HepG2 (cell line): ENCODE measurements around the gene PEAK3. TPM values are rescaled to one million over a fixed set of nuclear protein-coding genes. Genes with fewer than 3 reads are reported as not detected.

Experiments
- ATAC-seq: fragments of 200-7000 bp; cut with Tn5 transposase; 3 replicates; pipeline ENCODE4 v1.9.1; 2020; ENCODE audit warnings: mild to moderate bottlenecking, moderate library complexity
- BruUV-seq: library from RNA; stranded (reverse); fragments of 400-500 nt; replicated peaks from 2 replicates; lab custom pipeline; 2021; lab: Mats Ljungman, UMichigan
- CTCF ChIA-PET: fragments of 300-600 bp; formaldehyde crosslinking; extraction: SDS; loops from one replicate; lab custom pipeline; 2021; ENCODE audit warnings: low total read pairs, inconsistent platforms, low intra/inter-chr PET ratio; lab: Yijun Ruan, JAX
- POLR2A ChIA-PET: fragments of 350-600 bp; sonication (Branson Sonifier 250); formaldehyde crosslinking; loops from one replicate; lab custom pipeline; 2020; ENCODE audit warnings: antibody characterized with exemption, inconsistent platforms; lab: Yijun Ruan, JAX
- DNase-seq: peaks from one replicate; pipeline ENCODE4 v3.0.0-alpha.2; 2015; ENCODE audit warnings: low spot score
- FAIRE-seq: peaks from 3 replicates; lab custom pipeline; 2011; peaks lifted over from hg19 to GRCh38; lab: Jason Lieb, UNC
- H2AFZ ChIP-seq: one replicate; pipeline ENCODE4 v1.6.1; 2011; ENCODE audit warnings: low read length, inconsistent platforms
- H3K27ac ChIP-seq: fragments of 300-600 bp; 3 replicates; pipeline ENCODE4 v1.8.0; 2011; ENCODE audit warnings: mixed run types, mild to moderate bottlenecking, mixed read lengths, low read length, inconsistent platforms; ENCODE audit not compliant: insufficient read depth; ENCODE audit errors: extremely low read length
- H3K27me3 ChIP-seq, 2 experiments: fragments of 200-600 bp in 1 of 2; 2 replicates in 1 of 2; 3 replicates in 1 of 2; pipeline versions ENCODE4 v1.6.0 to v1.8.0; 2011; ENCODE audit warnings: low read length in 2 of 2, mild to moderate bottlenecking in 2 of 2, moderate library complexity in 2 of 2, inconsistent platforms in 1 of 2; ENCODE audit not compliant: insufficient read depth in 2 of 2, control insufficient read depth in 1 of 2
- H3K36me3 ChIP-seq, 2 experiments: fragments of 200-600 bp in 1 of 2; replicated peaks in 1 of 2; 2 replicates in 1 of 2; 3 replicates in 1 of 2; pipeline versions ENCODE4 v1.5.1 to v1.8.0; 2011; ENCODE audit warnings: low read length in 2 of 2, inconsistent platforms in 1 of 2; ENCODE audit not compliant: insufficient read depth in 2 of 2, control insufficient read depth in 1 of 2
- H3K4me1 ChIP-seq: 2 replicates; pipeline ENCODE4 v1.5.1; 2012; ENCODE audit warnings: low read length, inconsistent platforms; ENCODE audit not compliant: insufficient read depth
- H3K4me2 ChIP-seq: 2 replicates; pipeline ENCODE4 v1.6.0; 2011; ENCODE audit warnings: low read depth, low read length, inconsistent platforms
- H3K4me3 ChIP-seq, 3 experiments: fragments of 200-600 bp in 1 of 3; sonication (generic), shearing (Covaris generic) in 1 of 3; replicated peaks in 1 of 3; 2 replicates each; pipeline ENCODE4 v1.5.1; 2011 to 2016; ENCODE audit warnings: low read length in 3 of 3, inconsistent platforms in 2 of 3, low read depth in 2 of 3, mild to moderate bottlenecking in 2 of 3, control low read depth in 1 of 3, mixed read lengths in 1 of 3; ENCODE audit not compliant: insufficient read depth in 1 of 3
- H3K79me2 ChIP-seq: one replicate; pipeline ENCODE4 v1.6.1; 2011; ENCODE audit warnings: low read length, inconsistent platforms; ENCODE audit not compliant: insufficient read depth
- H3K9ac ChIP-seq: 2 replicates; pipeline ENCODE4 v1.6.0; 2011; ENCODE audit warnings: mild to moderate bottlenecking, low read depth, low read length, inconsistent platforms; ENCODE audit not compliant: insufficient read depth
- H3K9me3 ChIP-seq: 2 replicates; pipeline ENCODE4 v1.5.1; 2012; ENCODE audit warnings: mild to moderate bottlenecking, low read length
- H4K20me1 ChIP-seq: 2 replicates; pipeline ENCODE4 v1.6.0; 2011; ENCODE audit warnings: inconsistent platforms, mild to moderate bottlenecking, low read length, moderate library complexity; ENCODE audit not compliant: insufficient read depth
- CHCHD3 ChIP-seq: sonication (generic); formaldehyde crosslinking; IDR thresholded peaks from 2 replicates; pipeline ENCODE4 v1.8.0; 2022; ENCODE audit warnings: mild to moderate bottlenecking, missing genetic modification reagents, moderate library complexity
- ZBTB33 ChIP-seq: sonication (generic); formaldehyde crosslinking; IDR thresholded peaks from 2 replicates; pipeline ENCODE4 v1.4.0; 2020; ENCODE audit warnings: missing genetic modification reagents
- ZNF878 ChIP-seq: sonication (generic); formaldehyde crosslinking; IDR thresholded peaks from 2 replicates; pipeline ENCODE4 v1.8.1; 2023; ENCODE audit warnings: mild to moderate bottlenecking, missing genetic modification reagents, moderate library complexity
- WGBS: methylation state at CpG from one replicate; pipeline ENCODE4 v1.1.6; 2017; ENCODE audit warnings: low lambda C conversion rate; 5-methylcytosine and 5-hydroxymethylcytosine counted together
- in situ Hi-C: cut with HindIII; loops from 2 replicates; pipeline ENCODE4 v1.10.0; 2017; ENCODE audit warnings: low pct_unique_long_range_greater_than_20kb; ENCODE audit not compliant: extremely low pct_ligation_motif_present
- intact Hi-C: fragments of 100-400 bp; cut with micrococcal nuclease; formaldehyde crosslinking; loops from one replicate; pipeline ENCODE4 v1.10.0; 2022; ENCODE audit not compliant: unreplicated experiment
- polyA plus RNA-seq, 8 experiments: library from polyadenylated mRNA; depleted of rRNA in 3 of 8; stranded (reverse) in 7 of 8; unstranded in 1 of 8; fragments of >200 nt; fragmentation: Illumina TruSeq in 4 of 8; extraction: Trizol in 4 of 8; gene quantifications; 2 replicates each; pipeline versions ENCODE4 v1.2.1 to v1.2.3, GENCODE V29; 2011 to 2016; ENCODE audit warnings: low read depth in 4 of 8, missing spikeins in 1 of 8, mixed read lengths in 1 of 8; ENCODE audit not compliant: insufficient read depth in 1 of 8
- total RNA-seq, 5 experiments: library from RNA; depleted of rRNA; stranded (reverse); fragments of >200 nt; fragmentation: Illumina TruSeq; extraction: Trizol; gene quantifications; 2 replicates each; pipeline ENCODE4 v1.2.3, GENCODE V29; 2016; ENCODE audit warnings: low read depth in 1 of 5

Gene PEAK3
- total and polyA plus RNA-seq, 2 of the 13 experiments (the other 11 are each of a cell fraction or from before 2014, with no cell fraction given) = not detected

- TF ChIP-seq ZNF878 (CRISPR knock-in tag) = no peak
Observed at GRCh38 chr19:2230807-2231533, 51.0 kb downstream of the PEAK3 start (continued).

GRCh38 chr19:2230033-2230531, 51.9 kb downstream of the PEAK3 start:
- no TSS peak for BruUV-seq
- ChIA-PET CTCF (no interaction called here), POLR2A (interaction anchor here (0.6 kb wide), 1 partner anchor 56 kb away, joined by 3 read pairs; no protein-coding TSS in a partner anchor)
- no peak overlapping the region for H3K4me3 ChIP-seq
- no peaks in the 10 kb centered on the region for H3K27me3 ChIP-seq
- no peak overlapping the region for H3K27ac ChIP-seq
- peaks cover 28 to 45% of the 10 kb centered on the region in 2 experiments; a peak in 4 of 5 replicates for H3K36me3 ChIP-seq
- in situ Hi-C loops = loop anchor here (10.0 kb wide), 1 partner anchor 85 kb away; no protein-coding TSS in a partner anchor
- no peak overlapping the region for H3K9ac ChIP-seq
- over 99% methylated on average over 42 of the region's 43 CpGs for WGBS
- no peak for DNase-seq
- H3K9me3 ChIP-seq = no peaks in the 10 kb centered on the region
- intact Hi-C loops = loop anchor here (10.0 kb wide), 2 partner anchors 75 to 85 kb away; partner anchors contain the start of gene AP3D1
- ATAC-seq = no peak
- FAIRE-seq = no peak
- H3K79me2 ChIP-seq = peaks cover 4% of the 10 kb centered on the region
- peaks cover 6% of the 10 kb centered on the region; the same call in 1 of the 2 replicates for H4K20me1 ChIP-seq
- H3K4me1 ChIP-seq = peaks cover 26% of the 10 kb centered on the region
- peak; percentile 55; the same call in 1 of the 2 replicates for TF ChIP-seq ZBTB33 (CRISPR knock-in tag)
- TF ChIP-seq CHCHD3 = no peak
- TF ChIP-seq, all 625 proteins: peak for 1
- Histone ChIP-seq H2AFZ (no peak overlapping the region), H3K4me2 (no peak overlapping the region)
